NCI-H345 (cell line): ENCODE measurements around the gene ETV6.

Experiments used
- DNase-seq: peaks from one replicate; lab custom pipeline; 2025; lab: John Stamatoyannopoulos, UW

ETV6 gene

GRCh38 chr12:11758510-11759493 lies 109.3 kb downstream of the ETV6 start:
- no peak for DNase-seq

DNA sequence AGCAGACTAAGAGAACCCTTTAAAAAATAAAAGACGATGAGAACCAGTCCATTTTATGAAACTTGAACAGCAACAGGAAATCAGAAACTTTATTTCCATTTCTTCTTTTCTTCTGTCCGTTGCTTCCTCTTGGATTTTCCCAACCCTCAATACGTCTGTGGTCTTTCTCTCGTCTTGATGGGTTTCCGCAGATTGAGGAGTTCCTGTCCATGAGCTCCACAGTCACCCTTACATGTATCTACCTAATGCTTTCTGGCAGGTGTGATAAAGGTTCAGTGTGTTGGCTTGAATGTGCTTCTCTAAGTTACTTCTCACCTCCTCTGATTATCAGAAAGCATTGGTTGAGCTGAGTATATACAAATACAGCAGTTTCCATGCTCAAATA lies 110.0 kb downstream of the ETV6 start:
- DNase-seq: no peak

- no peak for DNase-seq
Observed at GRCh38 chr12:11759899-11760298, 110.4 kb downstream of the ETV6 start.

- no peak for DNase-seq
Observed at GRCh38 chr12:11761869-11762567, 112.5 kb downstream of the ETV6 start.

DNA sequence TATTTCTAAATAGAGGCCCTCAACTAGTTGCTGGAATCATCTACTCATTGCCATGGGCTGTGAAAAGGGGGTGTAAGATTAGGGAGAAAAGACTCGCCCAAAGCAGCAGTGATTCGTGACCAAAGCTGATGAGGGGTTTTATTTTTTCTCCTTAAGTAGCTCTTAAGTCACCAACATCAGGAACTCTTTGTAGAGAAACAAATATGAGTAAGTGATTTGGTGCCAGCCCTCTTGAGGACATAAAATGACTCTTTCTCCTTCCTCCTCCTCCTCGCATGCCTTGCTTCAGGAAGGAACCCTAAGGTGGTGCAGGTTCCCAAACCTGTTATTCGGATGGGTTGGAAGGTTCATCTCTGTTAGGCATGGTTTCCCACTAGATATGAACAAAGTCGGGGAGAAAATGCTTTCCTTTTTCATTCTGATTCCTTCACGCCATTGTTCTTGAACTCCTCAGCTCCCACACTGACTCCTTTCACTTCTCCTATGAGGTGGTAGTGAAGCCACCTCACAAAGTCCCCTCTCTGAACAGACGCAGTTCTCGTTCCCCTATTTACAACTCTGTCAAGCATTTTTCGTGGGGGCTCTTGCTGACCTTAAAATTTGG lies 113.4 kb downstream of the ETV6 start:
- DNase-seq: no peak

- DNase-seq: no peak
Observed at GRCh38 chr12:11763760-11764520, 114.5 kb downstream of the ETV6 start.

DNA sequence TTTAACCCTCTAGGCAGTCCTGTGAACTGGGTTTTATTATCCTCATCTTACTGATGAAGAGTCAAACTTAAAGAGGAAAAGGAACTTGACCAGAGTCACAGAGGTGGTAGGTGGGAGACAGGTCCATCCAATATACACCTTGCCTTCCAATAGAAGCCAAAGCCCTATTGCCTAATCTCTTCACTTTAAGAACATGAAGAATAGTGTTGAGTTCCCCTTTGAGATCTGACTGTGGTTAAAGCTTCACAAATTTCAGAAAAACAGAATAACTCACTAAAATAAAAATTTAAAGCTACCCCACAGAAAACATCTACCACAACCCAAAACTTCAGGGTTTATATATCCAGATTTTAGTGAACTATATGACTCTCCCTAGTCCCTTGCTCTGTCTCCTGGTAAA lies 115.4 kb downstream of the ETV6 start:
- no peak for DNase-seq

DNA sequence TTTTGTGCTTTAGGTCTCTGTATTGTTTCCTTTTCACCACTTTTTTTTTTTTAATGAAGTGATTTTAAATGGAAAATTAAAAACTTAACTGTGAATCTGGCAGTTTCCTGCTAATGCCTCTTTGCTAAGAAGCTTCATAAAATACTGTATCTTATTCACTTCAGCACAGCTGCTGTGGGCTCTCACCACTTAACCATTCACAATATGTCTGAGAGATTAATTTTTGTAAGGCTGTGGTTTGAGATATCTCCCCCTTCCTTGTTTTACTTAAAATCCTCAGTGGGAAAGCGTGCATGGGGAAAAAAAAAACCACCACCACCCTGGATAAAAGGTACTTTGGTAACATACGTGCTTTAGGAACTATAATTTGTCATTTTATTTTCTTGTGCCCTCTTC lies 115.9 kb downstream of the ETV6 start:
- no peak for DNase-seq

GRCh38 chr12:11765817-11766794 lies 116.6 kb downstream of the ETV6 start:
- no peak for DNase-seq

DNA sequence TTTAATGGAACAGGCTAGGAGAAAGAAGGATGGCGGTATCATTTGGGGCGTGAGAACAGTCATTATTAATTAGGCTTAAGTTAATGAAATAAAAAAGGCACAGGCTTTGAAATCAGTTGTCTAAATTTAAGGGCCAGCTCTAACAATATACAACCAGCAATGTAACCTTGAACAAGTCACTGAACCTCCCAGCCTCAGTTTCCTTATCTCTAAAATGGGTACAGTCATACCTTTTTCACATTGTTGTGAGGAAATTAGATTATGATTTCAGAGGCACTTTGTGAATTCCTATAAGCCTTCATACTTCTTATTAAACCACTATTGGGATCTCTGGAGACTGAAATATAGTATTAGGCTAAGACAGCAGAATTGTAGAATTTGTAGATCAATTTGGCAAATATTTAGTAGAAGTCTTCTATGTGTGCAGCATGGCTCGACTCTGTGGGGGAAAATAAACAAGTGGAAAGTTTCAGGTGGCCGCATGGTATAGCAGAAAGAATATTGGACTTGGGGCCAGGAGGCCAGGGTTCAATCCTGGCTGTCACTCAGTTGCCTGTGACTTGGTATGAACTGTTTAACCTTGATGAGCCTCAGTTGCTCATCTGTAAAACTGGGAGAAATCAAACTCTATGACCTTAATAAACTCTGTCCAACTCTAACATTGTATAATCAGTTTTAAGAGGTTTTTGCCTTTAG lies 117.7 kb downstream of the ETV6 start:
- DNase-seq: no peak

DNA sequence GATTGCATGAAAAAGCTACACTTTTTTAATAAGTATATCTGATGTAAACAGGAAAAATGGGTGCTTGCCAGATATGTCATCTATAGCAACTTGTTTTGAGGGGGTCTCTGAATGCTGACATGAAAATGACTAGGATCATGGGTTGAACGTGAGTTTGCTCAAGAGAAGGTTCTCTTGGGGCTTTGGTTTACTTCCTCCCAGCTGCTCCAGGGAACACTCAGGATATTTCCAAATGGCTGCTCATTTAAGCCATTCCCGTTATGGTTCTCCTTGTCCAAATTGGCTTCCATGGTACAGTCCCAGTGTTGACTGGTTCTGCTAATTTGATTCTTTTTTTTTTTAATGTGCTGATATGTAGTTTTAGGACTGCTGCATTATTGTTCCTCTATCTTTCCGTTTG lies 118.3 kb downstream of the ETV6 start:
- no peak for DNase-seq

- no peak for DNase-seq
Observed at GRCh38 chr12:11768233-11768965, 118.9 kb downstream of the ETV6 start.

GRCh38 chr12:11769723-11770514 lies 120.4 kb downstream of the ETV6 start:
- no peak for DNase-seq

GRCh38 chr12:11771356-11771755 lies 121.9 kb downstream of the ETV6 start:
- DNase-seq: no peak

DNA sequence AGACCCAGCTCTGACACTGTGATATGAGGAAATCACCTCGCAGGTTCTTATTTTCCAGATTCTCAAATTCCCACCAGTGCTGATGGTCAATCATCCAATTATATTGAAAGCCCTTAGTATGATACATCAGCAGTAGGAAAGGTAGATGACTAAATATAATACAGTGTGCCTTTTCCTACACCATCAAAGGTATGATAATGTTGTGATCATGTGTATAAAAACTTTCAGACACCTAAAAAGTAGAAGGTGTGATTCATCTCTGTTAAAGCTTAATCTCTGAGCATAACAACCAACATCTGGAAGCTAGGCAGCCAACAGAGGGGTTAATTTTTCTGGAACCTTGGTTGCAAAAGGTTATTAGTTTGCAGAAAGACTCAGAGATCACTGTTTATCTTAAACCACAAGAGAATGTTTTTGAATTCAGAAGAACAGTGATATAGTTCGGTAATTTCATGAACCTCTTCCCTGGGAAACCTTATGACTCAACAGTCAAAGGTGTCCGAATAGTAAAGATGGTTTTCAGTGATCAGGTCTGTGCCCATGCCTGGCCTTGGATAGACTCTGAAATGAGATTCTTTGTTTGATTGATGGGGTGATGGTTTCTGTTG lies 122.5 kb downstream of the ETV6 start:
- DNase-seq: no peak

GRCh38 chr12:11773889-11774677 lies 124.6 kb downstream of the ETV6 start:
- no peak for DNase-seq

DNA sequence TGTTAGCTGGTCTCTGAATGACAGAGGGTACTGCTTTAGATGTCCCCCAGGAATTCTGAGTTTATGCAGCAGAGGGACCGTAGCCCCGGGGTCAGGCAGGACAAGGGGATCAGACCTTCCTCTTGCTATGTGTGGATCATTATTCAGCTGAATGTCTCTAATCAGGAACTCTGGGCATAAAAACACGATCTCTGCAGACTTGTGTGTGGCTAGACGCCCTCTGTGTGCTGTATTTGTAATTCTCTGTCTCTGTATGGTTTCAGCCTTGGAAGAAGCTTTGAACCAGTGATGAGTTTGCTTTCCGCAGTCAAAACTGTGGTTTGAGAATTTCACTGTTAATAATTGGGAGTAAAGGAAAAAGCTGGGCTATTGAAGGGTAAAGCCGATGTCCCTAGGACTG lies 125.3 kb downstream of the ETV6 start:
- no peak for DNase-seq
